Mesodermal cell (in vitro differentiated cells): ENCODE results near the gene SIN3A.

Experiments
- H3K27ac ChIP-seq: 2 replicates; pipeline ENCODE4 v1.7.0; 2013; ENCODE audit warnings: mild to moderate bottlenecking, low read depth, low read length, moderate library complexity; ENCODE audit not compliant: severe bottlenecking
- H3K36me3 ChIP-seq: 2 replicates; pipeline ENCODE4 v1.7.1; 2013; ENCODE audit warnings: mild to moderate bottlenecking, low read length, moderate library complexity; ENCODE audit not compliant: control insufficient read depth, insufficient read depth
- H3K4me1 ChIP-seq: one replicate; pipeline ENCODE4 v1.7.1; 2013; ENCODE audit warnings: mild to moderate bottlenecking, low read length; ENCODE audit not compliant: insufficient read depth, control insufficient read depth, poor library complexity, severe bottlenecking
- H3K4me3 ChIP-seq: 2 replicates; pipeline ENCODE4 v1.7.0; 2013; ENCODE audit warnings: low read length, control low read depth, mild to moderate bottlenecking; ENCODE audit not compliant: insufficient read depth, poor library complexity, severe bottlenecking; ENCODE audit errors: extremely low read depth
- H3K9me3 ChIP-seq: 2 replicates; pipeline ENCODE4 v1.7.1; 2013; ENCODE audit warnings: mild to moderate bottlenecking, low read length, moderate library complexity; ENCODE audit not compliant: control insufficient read depth
- WGBS, 2 experiments: methylation state at CpG; one replicate each; pipeline ENCODE4 v1.1.5; 2013; ENCODE audit warnings: missing lambda C conversion rate in 2 of 2; ENCODE audit not compliant: insufficient coverage in 2 of 2; 5-methylcytosine and 5-hydroxymethylcytosine counted together

SIN3A gene

DNA sequence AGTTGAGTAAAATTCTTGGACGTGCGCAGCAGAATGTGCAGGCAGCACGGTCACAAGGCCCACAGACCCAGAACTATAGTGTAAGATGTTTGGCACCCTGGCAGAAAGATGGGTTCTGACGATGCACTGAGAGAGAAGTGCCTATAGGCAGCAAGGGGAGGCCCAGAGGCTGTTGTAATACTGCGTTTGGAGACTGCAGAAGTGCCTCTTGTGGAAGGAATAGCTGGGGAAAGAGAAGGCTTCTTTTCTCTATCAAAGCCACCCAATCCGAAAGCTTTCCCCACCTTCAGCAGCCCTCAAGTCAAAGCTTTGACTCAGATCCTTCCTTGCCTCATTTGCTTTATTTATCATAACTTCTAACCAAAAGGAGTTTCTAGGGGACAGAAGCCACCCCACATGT is 5.2 kb upstream of the SIN3A start:
- no peaks in the 10 kb centered on the region for H3K36me3 ChIP-seq
- peak overlapping the region; percentile 16 for H3K27ac ChIP-seq
- H3K4me3 ChIP-seq: peak overlapping the region; percentile 98
- WGBS, 2 experiments: 61 to 63% methylated on average over 5 to 6 of the region's 6 CpGs
- peaks cover 11% of the 10 kb centered on the region for H3K4me1 ChIP-seq
- no peaks in the 10 kb centered on the region for H3K9me3 ChIP-seq

DNA sequence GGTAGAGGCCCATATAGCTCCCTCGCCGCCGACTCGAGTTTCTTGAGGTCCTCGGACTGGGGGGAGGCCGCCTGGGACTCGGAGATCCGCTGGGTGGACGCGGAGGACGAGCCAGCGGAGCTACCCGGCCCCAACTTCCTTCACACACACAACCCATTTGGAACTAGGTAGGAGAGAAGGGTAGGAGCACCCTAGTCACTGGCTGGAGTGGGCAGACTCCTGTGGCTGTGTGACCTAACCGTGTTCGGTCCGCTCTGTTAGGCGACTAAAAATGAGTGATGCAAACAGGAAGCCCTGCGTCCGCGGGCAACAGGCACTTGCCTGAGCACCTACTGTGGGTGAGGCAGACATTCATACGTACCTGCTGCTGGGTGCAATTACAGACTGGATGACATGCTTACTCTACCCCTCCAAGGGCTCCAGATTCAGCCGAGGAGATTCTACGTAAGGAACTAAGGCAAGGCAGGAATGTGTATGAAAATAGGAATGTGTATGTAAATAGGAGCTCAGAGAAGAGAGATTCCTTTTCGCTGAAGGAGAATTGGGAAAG is 4.6 kb upstream of the SIN3A start:
- H3K4me3 ChIP-seq: peak overlapping the region; percentile 98
- no peaks in the 10 kb centered on the region for H3K36me3 ChIP-seq
- H3K9me3 ChIP-seq: no peaks in the 10 kb centered on the region
- peak overlapping the region; percentile 89 for H3K27ac ChIP-seq
- 6% methylated on average over 13 to 15 of the region's 24 CpGs for WGBS, 2 experiments
- H3K4me1 ChIP-seq: peaks cover 9% of the 10 kb centered on the region

DNA sequence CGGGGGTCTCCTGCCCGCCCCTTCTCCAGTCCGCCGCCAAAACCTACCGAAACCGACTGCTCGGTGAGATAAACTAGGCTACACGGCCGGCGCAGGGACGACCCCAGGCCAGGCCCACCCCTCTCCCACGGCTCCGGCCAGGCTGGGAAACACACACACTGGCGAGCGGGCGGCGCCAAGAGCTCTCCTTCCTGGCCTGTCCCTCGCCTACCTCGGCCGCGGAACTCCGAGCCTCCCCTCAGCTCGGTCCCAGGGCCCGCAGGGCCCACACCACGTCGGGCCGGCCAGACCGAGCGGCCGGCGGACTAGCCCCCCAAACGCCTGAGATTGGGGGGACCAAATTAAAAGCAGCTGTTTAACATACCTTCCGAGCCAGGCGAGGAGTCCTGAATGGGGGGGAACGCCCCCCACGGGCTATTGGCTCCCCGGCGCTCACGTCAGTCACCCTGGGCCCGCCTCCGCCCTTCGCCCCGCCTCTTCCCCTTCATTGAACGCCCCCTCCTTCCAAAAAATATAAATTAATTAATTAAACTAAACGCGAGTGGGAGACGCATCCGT is 4.0 kb upstream of the SIN3A start:
- WGBS, 2 experiments: 0% methylated on average over 34 to 37 of the region's 48 CpGs
- no peaks in the 10 kb centered on the region for H3K9me3 ChIP-seq
- H3K4me3 ChIP-seq: peak overlapping the region; percentile 98
- no peaks in the 10 kb centered on the region for H3K36me3 ChIP-seq
- peaks cover 9% of the 10 kb centered on the region for H3K4me1 ChIP-seq
- H3K27ac ChIP-seq: peak overlapping the region; percentile 90

DNA sequence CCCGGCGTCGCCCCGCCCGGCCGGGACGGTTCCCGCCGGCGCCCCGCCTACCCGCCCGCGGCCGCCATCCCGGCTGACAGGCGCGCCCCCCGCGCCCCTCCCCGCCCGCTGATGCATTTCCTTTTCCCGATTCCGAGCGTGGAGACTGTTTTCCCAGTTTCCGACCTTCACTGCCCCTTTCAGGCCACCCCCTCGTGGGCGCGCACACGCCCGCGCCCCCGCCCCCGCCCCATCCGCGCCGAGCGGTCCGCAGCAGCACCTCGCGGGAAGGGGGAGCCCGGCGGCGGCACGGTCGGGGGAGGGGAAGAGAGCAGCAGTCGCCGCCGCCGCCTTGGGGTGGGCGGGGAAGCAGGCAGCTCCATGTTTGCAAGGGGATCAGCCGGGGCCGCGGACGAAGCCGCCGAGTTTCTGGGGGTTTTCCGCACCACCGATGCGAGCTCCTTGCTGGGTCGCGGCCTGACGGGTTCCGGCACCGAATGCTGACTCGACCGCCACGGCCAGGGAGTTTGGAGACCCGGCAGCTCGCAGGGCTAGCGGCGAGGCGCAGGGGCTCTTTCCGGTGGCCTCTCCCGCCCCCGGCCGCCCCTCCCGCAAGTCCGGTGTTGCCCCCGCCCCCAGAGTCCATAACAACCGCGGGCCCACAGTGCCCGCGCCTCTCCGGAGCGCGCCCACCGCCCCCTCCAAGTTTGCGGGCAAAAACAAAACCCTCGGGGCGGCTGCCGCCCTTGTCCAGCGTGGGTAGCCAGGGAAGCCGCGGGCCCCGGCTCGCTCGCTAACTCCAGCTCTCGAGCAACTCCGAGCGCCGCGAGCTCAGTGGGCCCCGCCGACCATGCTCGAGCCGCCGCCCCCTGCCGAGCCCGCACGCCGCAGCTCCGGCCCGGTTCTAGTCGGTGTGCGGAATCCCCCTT is 3.2 kb upstream of the SIN3A start:
- Histone ChIP-seq H3K9me3 (no peaks in the 10 kb centered on the region), H3K36me3 (no peaks in the 10 kb centered on the region), H3K27ac (peak overlapping the region; percentile 90), H3K4me1 (peaks cover 9% of the 10 kb centered on the region), H3K4me3 (peak overlapping the region; percentile 98)
- WGBS, 2 experiments: 0 to 1% methylated on average over 93 to 99 of the region's 116 CpGs

DNA sequence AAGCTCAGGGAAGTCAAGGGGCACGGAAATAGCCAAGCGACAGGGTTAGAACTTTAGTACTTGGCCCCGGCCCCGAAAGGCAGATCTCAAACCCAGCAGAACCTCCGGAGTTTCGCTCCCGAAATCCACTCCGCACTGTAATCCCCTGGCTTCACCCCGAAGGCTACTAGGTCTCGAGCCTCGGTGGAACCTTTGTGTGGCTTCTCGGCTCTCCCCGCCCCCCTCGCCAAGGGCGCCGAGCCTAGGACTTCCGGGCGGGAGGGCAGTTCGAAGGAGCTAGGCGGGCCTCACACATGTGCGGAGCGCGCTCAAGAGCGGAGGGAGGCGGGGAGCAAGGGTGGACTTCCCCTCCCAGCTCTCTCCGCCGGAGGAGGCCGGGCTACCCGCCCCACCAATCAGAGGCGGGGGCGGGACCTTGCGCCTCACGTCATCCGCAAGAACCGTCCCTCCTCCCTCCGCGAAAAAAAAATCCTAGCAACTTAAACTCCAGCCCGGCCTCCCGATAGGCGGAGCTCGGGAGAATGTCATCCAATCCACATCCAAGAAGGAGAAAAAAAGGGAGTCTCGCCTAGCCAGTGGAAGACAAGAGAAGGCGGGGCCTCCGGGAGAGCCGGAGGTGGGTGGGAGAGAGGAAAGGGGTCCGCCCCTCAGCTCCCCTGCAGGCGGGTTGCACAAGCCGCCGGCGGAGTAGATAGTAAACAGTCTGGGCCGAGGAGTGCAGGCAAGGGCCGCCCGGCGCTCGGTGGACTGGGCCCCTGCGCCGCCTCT is 2.4 kb upstream of the SIN3A start:
- peaks cover 9% of the 10 kb centered on the region for H3K4me1 ChIP-seq
- no peaks in the 10 kb centered on the region for H3K9me3 ChIP-seq
- peak overlapping the region; percentile 98 for H3K27ac ChIP-seq
- WGBS, 2 experiments: 0% methylated on average over 34 to 48 of the region's 57 CpGs
- H3K4me3 ChIP-seq: peak overlapping the region; percentile 98
- no peaks in the 10 kb centered on the region for H3K36me3 ChIP-seq

DNA sequence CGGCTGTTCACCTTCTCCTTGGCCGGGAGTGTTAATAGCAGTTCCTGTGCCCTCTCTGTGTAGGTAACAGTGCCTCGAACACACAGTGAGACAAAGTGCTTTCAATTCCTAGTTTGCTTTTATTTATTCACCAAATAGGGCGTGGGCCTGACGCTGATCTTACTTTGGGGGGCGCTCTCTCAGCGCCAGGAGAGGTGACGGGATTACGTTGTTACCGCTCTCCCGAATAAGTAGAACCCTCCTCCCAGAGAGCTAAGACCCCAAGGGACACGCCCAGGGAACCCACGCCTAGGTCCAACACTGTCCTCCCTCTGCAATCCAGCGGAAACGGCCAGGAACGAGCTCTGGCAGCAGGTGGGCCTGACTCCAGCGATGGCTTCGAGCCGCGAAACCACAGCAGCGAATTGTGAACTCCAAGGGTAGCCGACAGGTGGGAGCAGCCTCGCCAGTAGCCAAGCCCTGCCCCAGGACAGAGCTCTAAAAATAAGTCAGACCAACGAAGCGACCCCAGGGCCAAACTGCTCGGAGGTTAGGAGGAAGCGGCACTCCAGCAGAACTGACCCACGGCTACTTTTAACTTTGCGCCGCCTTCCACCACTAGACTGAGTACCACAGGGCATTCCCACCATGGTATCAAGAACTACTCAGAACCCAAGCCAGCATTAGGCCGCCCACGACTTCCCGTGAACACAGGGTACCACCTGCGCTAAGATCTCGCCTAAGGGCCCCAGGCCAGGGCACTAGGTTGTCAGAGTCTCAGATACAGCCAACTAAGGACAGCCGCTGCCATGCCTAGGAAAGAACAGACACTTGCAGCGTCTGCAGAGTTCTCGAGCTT is 1.6 kb upstream of the SIN3A start:
- Histone ChIP-seq H3K4me3 (peak overlapping the region; percentile 98), H3K4me1 (peaks cover 9% of the 10 kb centered on the region), H3K9me3 (no peaks in the 10 kb centered on the region), H3K36me3 (no peaks in the 10 kb centered on the region), H3K27ac (peak overlapping the region; percentile 98)
- 2 to 3% methylated on average over 31 to 38 of the region's 38 CpGs for WGBS, 2 experiments

DNA sequence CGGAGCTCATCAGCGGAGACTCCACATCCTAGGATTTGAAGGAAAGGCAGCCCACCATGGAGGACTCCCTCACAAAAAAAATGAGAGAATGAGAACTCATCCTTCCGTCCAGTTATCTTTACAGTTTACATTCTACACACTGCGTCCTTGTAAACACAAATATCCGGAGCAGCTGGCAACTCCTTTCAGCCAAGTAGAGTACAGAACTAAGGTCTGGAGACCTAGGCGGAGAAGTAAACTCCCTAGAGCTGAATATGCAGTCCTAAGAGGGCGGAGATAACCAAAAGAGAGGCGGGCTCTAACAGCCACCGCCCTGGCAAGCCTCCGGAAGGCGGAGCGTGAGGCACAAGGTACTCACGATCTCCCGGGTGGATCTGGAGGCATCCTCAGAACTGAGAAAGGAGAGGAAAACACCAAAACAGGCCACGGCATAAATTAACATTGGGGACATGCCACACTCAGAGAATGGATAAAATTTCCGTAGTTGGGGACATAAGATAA is 924 bp upstream of the SIN3A start:
- 0 to 2% methylated on average over 14 to 16 of the region's 16 CpGs for WGBS, 2 experiments
- Histone ChIP-seq H3K27ac (peak overlapping the region; percentile 98), H3K36me3 (peaks cover 6% of the 10 kb centered on the region), H3K4me1 (peaks cover 9% of the 10 kb centered on the region), H3K9me3 (no peaks in the 10 kb centered on the region), H3K4me3 (peak overlapping the region; percentile 98)

DNA sequence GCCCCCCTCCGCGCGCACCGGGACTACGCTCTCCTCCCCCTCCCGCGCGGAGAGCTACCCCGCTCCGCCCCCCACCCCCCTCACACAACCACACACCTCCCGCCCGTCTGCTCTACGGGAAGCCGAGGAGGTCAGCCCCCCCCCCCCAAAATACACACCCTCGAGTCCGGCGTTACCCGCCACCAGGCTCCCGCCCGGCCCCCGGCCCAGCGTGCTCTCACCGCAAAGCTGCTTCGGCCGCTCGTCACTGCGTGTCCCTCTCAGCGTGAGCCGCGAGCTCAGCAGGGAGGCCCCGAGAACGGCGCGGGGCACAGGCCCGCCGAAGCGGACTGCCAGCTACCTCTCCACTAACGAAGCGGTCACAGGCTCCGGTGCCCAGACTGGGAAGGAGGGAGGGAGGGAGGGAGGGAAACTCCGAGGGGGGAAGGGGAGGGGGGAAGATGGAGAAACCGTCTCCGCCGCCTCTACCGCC is 252 bp downstream of the SIN3A start:
- WGBS, 2 experiments: 0% methylated on average over 2 to 12 of the region's 45 CpGs
- Histone ChIP-seq H3K36me3 (peaks cover 18% of the 10 kb centered on the region), H3K4me3 (peak overlapping the region; percentile 83), H3K4me1 (no peaks in the 10 kb centered on the region), H3K9me3 (no peaks in the 10 kb centered on the region), H3K27ac (peak overlapping the region; percentile 95)

DNA sequence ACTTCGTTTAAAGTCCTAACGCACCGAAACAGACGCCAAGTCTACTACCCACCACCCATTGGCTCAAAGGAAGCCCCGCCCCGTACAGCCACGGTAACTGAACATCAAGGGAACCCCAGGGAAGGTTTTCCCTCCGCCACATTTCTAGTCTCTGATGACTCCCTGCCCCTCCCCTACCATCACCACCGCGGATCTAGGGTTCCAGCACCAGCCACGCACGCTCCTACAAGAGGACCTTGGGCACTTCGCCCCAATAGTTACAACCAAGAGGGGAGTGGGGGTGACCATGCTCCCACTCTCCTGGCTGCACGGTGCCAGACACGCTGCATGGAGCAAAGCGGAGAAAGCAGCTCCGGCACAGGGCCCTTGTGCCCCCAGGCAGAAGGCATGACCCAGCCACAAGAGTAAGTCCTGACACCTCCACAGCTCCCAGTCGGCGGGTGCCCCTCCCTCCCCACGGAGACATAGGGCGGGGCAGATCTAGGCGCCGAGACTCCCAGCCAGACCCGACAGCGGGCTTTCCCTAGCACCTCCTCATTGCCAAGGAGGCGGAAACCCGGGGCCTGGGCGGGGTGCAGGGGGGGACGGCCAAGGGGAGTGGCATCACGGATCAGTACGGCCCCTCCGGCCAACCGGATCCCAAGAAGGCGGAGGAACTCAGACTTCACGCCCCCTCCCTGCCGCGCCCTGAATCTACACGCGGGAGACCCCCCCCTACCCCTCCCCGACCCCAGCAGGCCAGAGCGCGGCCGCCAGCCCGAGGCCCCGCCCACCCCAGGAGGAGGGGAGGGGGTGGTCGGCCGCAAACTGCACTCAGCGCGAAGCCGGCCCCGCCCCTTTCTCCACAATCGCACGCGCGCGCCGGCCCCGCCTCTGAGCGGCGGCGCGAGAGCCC is 936 bp downstream of the SIN3A start:
- Histone ChIP-seq H3K9me3 (no peaks in the 10 kb centered on the region), H3K36me3 (peaks cover 25% of the 10 kb centered on the region), H3K4me1 (no peaks in the 10 kb centered on the region), H3K4me3 (peak overlapping the region; percentile 83), H3K27ac (peak overlapping the region; percentile 93)
- WGBS, 2 experiments: 0 to 2% methylated on average over 11 to 19 of the region's 62 CpGs
